Vagina (tissue), 2 donors: ENCODE measurements around the gene CTDSP1.

ENCODE experiments used
- POLR2AphosphoS5 ChIP-seq, 2 donors: sonication (generic); formaldehyde crosslinking; IDR thresholded peaks; one replicate each; pipeline ENCODE4 v1.9.0; 2017; ENCODE audit warnings: antibody characterized with exemption in 2 of 2, mild to moderate bottlenecking in 2 of 2, low read depth in 1 of 2; ENCODE audit not compliant: insufficient read depth in 1 of 2
- TF ChIP-seq, protein P1 (sequence below), 3 experiments: fragments of 450-650 bp in 2 of 3; fragments of 200-600 bp in 1 of 3; sonication (generic) in 1 of 3; IDR thresholded peaks; one replicate each; pipeline ENCODE4 v1.5.1; 2017 to 2019; ENCODE audit warnings: antibody characterized with exemption in 3 of 3, mild to moderate bottlenecking in 2 of 3, moderate library complexity in 2 of 3

DNA sequence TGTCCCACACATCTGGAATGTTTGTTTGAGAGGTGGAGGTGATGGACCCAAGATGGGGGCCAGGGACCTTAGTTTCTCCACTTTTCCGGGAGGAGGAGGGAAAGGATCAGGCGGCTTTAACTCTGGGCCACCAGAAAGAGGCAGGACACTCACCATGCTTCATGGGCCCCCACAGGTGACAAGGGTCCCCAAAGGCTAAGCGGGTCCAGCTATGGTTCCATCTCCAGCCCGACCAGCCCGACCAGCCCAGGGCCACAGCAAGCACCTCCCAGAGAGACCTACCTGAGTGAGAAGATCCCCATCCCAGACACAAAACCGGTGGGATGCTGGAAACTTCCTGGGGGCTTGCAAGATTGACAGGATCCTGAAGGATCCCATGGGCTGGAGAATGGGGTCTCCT, 16.9 kb upstream of the CTDSP1 start:
- TF ChIP-seq, protein P1, sequence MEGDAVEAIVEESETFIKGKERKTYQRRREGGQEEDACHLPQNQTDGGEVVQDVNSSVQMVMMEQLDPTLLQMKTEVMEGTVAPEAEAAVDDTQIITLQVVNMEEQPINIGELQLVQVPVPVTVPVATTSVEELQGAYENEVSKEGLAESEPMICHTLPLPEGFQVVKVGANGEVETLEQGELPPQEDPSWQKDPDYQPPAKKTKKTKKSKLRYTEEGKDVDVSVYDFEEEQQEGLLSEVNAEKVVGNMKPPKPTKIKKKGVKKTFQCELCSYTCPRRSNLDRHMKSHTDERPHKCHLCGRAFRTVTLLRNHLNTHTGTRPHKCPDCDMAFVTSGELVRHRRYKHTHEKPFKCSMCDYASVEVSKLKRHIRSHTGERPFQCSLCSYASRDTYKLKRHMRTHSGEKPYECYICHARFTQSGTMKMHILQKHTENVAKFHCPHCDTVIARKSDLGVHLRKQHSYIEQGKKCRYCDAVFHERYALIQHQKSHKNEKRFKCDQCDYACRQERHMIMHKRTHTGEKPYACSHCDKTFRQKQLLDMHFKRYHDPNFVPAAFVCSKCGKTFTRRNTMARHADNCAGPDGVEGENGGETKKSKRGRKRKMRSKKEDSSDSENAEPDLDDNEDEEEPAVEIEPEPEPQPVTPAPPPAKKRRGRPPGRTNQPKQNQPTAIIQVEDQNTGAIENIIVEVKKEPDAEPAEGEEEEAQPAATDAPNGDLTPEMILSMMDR (IDR thresholded peaks at IDR 0.05), result no peak
- TF ChIP-seq POLR2AphosphoS5 (IDR thresholded peaks at IDR 0.05; ENCODE audit: insufficient read depth in 1 of 2, low read depth in 1 of 2), result no peak
